COLO668 (cell line): Measurements from ENCODE around the gene TRIM48.
"Not testable (repeated sequence)": the region's sequence is repeated elsewhere in the genome, so short reads cannot be mapped to it uniquely, and the experiment has no call there.

Experiments used
- DNase-seq: peaks from one replicate; lab custom pipeline; 2025; ENCODE audit not compliant: unreplicated experiment; lab: John Stamatoyannopoulos, UW

The TRIM48 gene

GRCh38 chr11:55261855-55262254 is at the start of gene TRIM48:
Gene TRIM48, plus strand, starts transcription at chr11:55262155. Its CDS starts 113 bp downstream, at chr11:55262268.
- DNase-seq, result not testable (repeated sequence)

GRCh38 chr11:55238316-55238715 is 23.6 kb upstream of the TRIM48 start:
- not testable (repeated sequence) for DNase-seq

GRCh38 chr11:55263081-55263480 is 1.1 kb downstream of the TRIM48 start:
- DNase-seq, result no peak
